GM19023 (cell line): ENCODE measurements around the gene ZNF865.

Experiments used
- ATAC-seq: cut with Tn5 transposase; IDR thresholded peaks from one replicate; pipeline ENCODE4 v1.9.1; 2021; ENCODE audit warnings: mild to moderate bottlenecking, moderate library complexity; ENCODE audit not compliant: unreplicated experiment

The ZNF865 gene

GRCh38 chr19:55656552-55656951 lies 51.1 kb downstream of the ZNF865 start:
- ATAC-seq: no peak

- ATAC-seq: no peak
These were observed 51.7 kb downstream of the ZNF865 start for GRCh38 chr19:55656988-55657747.

- ATAC-seq: no peak
These were observed 53.5 kb downstream of the ZNF865 start for GRCh38 chr19:55658846-55659459.

- ATAC-seq: no peak
These were observed 54.4 kb downstream of the ZNF865 start for GRCh38 chr19:55659822-55660221.

GRCh38 chr19:55660404-55660803 lies 55.0 kb downstream of the ZNF865 start:
- ATAC-seq: no peak

- no peak for ATAC-seq
These were observed 55.5 kb downstream of the ZNF865 start for GRCh38 chr19:55660991-55661390.

GRCh38 chr19:55661826-55662225 lies 56.4 kb downstream of the ZNF865 start:
- ATAC-seq: no peak

- ATAC-seq: no peak
These were observed 58.5 kb downstream of the ZNF865 start for GRCh38 chr19:55663846-55664536.

GRCh38 chr19:55666343-55667005 lies 61.0 kb downstream of the ZNF865 start:
- no peak for ATAC-seq
